Ishikawa (cell line): ENCODE results near the gene NLRP1.

Experiments used
- CEBPB ChIP-seq: IDR thresholded peaks from 2 replicates; pipeline ENCODE4 v1.6.1; 2012
- CREB1 ChIP-seq: IDR thresholded peaks from 2 replicates; pipeline ENCODE4 v1.6.1; 2012; ENCODE audit warnings: low read depth
- EGR1 ChIP-seq: IDR thresholded peaks from 2 replicates; pipeline ENCODE4 v1.6.1; 2012
- EP300 ChIP-seq: IDR thresholded peaks from 2 replicates; pipeline ENCODE4 v1.6.1; 2012; ENCODE audit warnings: borderline replicate concordance
- FOXM1 ChIP-seq: IDR thresholded peaks from 2 replicates; pipeline ENCODE4 v1.6.1; 2012; ENCODE audit warnings: low read depth, borderline replicate concordance
- MAX ChIP-seq: IDR thresholded peaks from 2 replicates; pipeline ENCODE4 v1.6.1; 2012
- NFIC ChIP-seq: IDR thresholded peaks from 2 replicates; pipeline ENCODE4 v1.6.1; 2012
- RAD21 ChIP-seq: IDR thresholded peaks from 2 replicates; pipeline ENCODE4 v1.6.1; 2012; ENCODE audit warnings: low read depth
- REST ChIP-seq: IDR thresholded peaks from 2 replicates; pipeline ENCODE4 v1.6.1; 2012; ENCODE audit warnings: low read depth, mild to moderate bottlenecking
- TAF1 ChIP-seq: IDR thresholded peaks from 2 replicates; pipeline ENCODE4 v1.6.1; 2012; ENCODE audit warnings: low read depth, mild to moderate bottlenecking
- TCF12 ChIP-seq: IDR thresholded peaks from 2 replicates; pipeline ENCODE4 v1.6.1; 2012; ENCODE audit warnings: low read depth
- TEAD4 ChIP-seq: IDR thresholded peaks from 2 replicates; pipeline ENCODE4 v1.6.1; 2012
- USF1 ChIP-seq: IDR thresholded peaks from 2 replicates; pipeline ENCODE4 v1.6.1; 2012
- YY1 ChIP-seq: IDR thresholded peaks from 2 replicates; pipeline ENCODE4 v1.6.1; 2012; ENCODE audit warnings: low read depth
- ZBTB7A ChIP-seq: IDR thresholded peaks from 2 replicates; pipeline ENCODE4 v1.6.1; 2012; ENCODE audit warnings: low read depth

The NLRP1 gene

GRCh38 chr17:5544115-5544514, 40.2 kb downstream of the NLRP1 start:
- TF ChIP-seq ZBTB7A: no peak
- no peak for TF ChIP-seq TCF12
- TF ChIP-seq REST: no peak
- no peak for TF ChIP-seq CREB1
- TF ChIP-seq MAX: no peak
- no peak for TF ChIP-seq TAF1
- no peak for TF ChIP-seq FOXM1
- TF ChIP-seq USF1: no peak
- no peak for TF ChIP-seq YY1
- TF ChIP-seq TEAD4: no peak
- no peak for TF ChIP-seq NFIC
- no peak for TF ChIP-seq EGR1
- TF ChIP-seq EP300: no peak
- no peak for TF ChIP-seq RAD21
- TF ChIP-seq CEBPB: no peak

GRCh38 chr17:5541610-5542202, 42.6 kb downstream of the NLRP1 start:
- TF ChIP-seq USF1 (no peak), RAD21 (no peak), CEBPB (no peak), YY1 (no peak), EGR1 (no peak)

- TF ChIP-seq EP300: no peak
- TF ChIP-seq MAX: no peak
- TF ChIP-seq EGR1: no peak
- no peak for TF ChIP-seq TCF12
- TF ChIP-seq NFIC: no peak
- no peak for TF ChIP-seq YY1
- TF ChIP-seq REST: no peak
- no peak for TF ChIP-seq CEBPB
- no peak for TF ChIP-seq CREB1
- TF ChIP-seq TEAD4: no peak
- no peak for TF ChIP-seq USF1
- TF ChIP-seq FOXM1: no peak
- TF ChIP-seq ZBTB7A: no peak
- TF ChIP-seq RAD21: no peak
- no peak for TF ChIP-seq TAF1
These were observed 44.0 kb downstream of the NLRP1 start for GRCh38 chr17:5540321-5540720.

- TF ChIP-seq RAD21 (no peak), MAX (no peak), EP300 (no peak), REST (no peak), CREB1 (no peak), TAF1 (no peak), ZBTB7A (no peak), CEBPB (no peak), TEAD4 (no peak), TCF12 (no peak), FOXM1 (no peak), USF1 (no peak), YY1 (no peak), NFIC (no peak), EGR1 (no peak)
These were observed 45.0 kb downstream of the NLRP1 start for GRCh38 chr17:5539286-5539685.
